GM10248 (cell line): ENCODE data around the gene ZNF396.

ENCODE experiments used
- CTCF ChIA-PET: fragments of 300-600 bp; sonication (Branson Sonifier 250); formaldehyde crosslinking; extraction: SDS; loops from one replicate; lab custom pipeline; 2021; ENCODE audit warnings: antibody characterized with exemption; lab: Yijun Ruan, JAX
- POLR2A ChIA-PET: fragments of 350-650 bp; sonication (Branson Sonifier 250); formaldehyde crosslinking; extraction: SDS; loops from one replicate; lab custom pipeline; 2020; ENCODE audit warnings: antibody characterized with exemption; lab: Yijun Ruan, JAX
- DNase-seq: peaks from one replicate; pipeline ENCODE4 v3.0.0; 2012; ENCODE audit errors: extremely low spot score
- CTCF ChIP-seq: IDR thresholded peaks from 2 replicates; pipeline ENCODE4 v1.5.1; 2012; ENCODE audit warnings: mild to moderate bottlenecking, low read depth; ENCODE audit errors: extremely low read depth, missing control alignments, control extremely low read depth

ZNF396 gene

GRCh38 chr18:35377875-35378573, 887 bp upstream of the ZNF396 start:
- ChIA-PET POLR2A (no interaction called here), CTCF (no interaction called here)
- no peak for DNase-seq
- no peak for TF ChIP-seq CTCF

GRCh38 chr18:35376393-35376741, 770 bp downstream of the ZNF396 start:
- CTCF ChIA-PET = no interaction called here
- peak; percentile 49 for DNase-seq
- POLR2A ChIA-PET = no interaction called here
- no peak for TF ChIP-seq CTCF

GRCh38 chr18:35374708-35375107, 2.4 kb downstream of the ZNF396 start:
- CTCF ChIA-PET = interaction anchor here (1.3 to 4.3 kb wide), 5 partner anchors 8 to 143 kb away, joined by 3 to 30 read pairs (median 4); no protein-coding TSS in a partner anchor
- no peak for TF ChIP-seq CTCF
- POLR2A ChIA-PET = no interaction called here
- DNase-seq = no peak

- POLR2A ChIA-PET = no interaction called here
- CTCF ChIA-PET = interaction anchor here (4.3 kb wide), 1 partner anchor 15 kb away, joined by 30 read pairs; no protein-coding TSS in a partner anchor
- no peak for DNase-seq
- TF ChIP-seq CTCF = no peak
Observed at GRCh38 chr18:35371412-35372195, 5.5 kb downstream of the ZNF396 start.

GRCh38 chr18:35369126-35369525, 8.0 kb downstream of the ZNF396 start:
- TF ChIP-seq CTCF = no peak
- ChIA-PET POLR2A (no interaction called here), CTCF (interaction anchor here (1.1 to 3.3 kb wide), 2 partner anchors 14 to 17 kb away, joined by 3 to 14 read pairs; no protein-coding TSS in a partner anchor)
- no peak for DNase-seq

GRCh38 chr18:35368595-35368994, 8.5 kb downstream of the ZNF396 start:
- no peak for TF ChIP-seq CTCF
- CTCF ChIA-PET = interaction anchor here (3.3 kb wide), 1 partner anchor 17 kb away, joined by 14 read pairs; no protein-coding TSS in a partner anchor
- no peak for DNase-seq
- POLR2A ChIA-PET = no interaction called here
